Measurements from ENCODE around the gene DCHS2.

DCHS2 gene

GRCh38 chr4:154354883-154355282 is 136.7 kb downstream of the DCHS2 start:
- in situ Hi-C loops (cut with MboI; ENCODE audit: low pct_unique_long_range_greater_than_20kb, low sequenced_read_pairs, unreplicated experiment) = no loop called here
- no peak for TF ChIP-seq CTCF (IDR thresholded peaks at IDR 0.05; ENCODE audit: extremely low read depth, insufficient read depth, missing control alignments)
- no peak for DNase-seq (ENCODE audit: low spot score)

- DNase-seq (ENCODE audit: low spot score) = no peak
- in situ Hi-C loops (cut with MboI; ENCODE audit: low pct_unique_long_range_greater_than_20kb, low sequenced_read_pairs, unreplicated experiment) = no loop called here
- TF ChIP-seq CTCF (IDR thresholded peaks at IDR 0.05; ENCODE audit: extremely low read depth, insufficient read depth, missing control alignments) = peak; percentile 45
Observed at GRCh38 chr4:154349829-154350228, 141.8 kb downstream of the DCHS2 start.

- DNase-seq (ENCODE audit: low spot score) = no peak
- no peak for TF ChIP-seq CTCF (IDR thresholded peaks at IDR 0.05; ENCODE audit: extremely low read depth, insufficient read depth, missing control alignments)
- in situ Hi-C loops (cut with MboI; ENCODE audit: low pct_unique_long_range_greater_than_20kb, low sequenced_read_pairs, unreplicated experiment) = no loop called here
Observed at GRCh38 chr4:154348657-154349056, 142.9 kb downstream of the DCHS2 start.

GRCh38 chr4:154345359-154345758 is 146.2 kb downstream of the DCHS2 start:
- TF ChIP-seq CTCF (IDR thresholded peaks at IDR 0.05; ENCODE audit: extremely low read depth, insufficient read depth, missing control alignments) = no peak
- in situ Hi-C loops (cut with MboI; ENCODE audit: low pct_unique_long_range_greater_than_20kb, low sequenced_read_pairs, unreplicated experiment) = no loop called here

GRCh38 chr4:154344686-154345085 is 146.9 kb downstream of the DCHS2 start:
- in situ Hi-C loops (cut with MboI; ENCODE audit: low pct_unique_long_range_greater_than_20kb, low sequenced_read_pairs, unreplicated experiment) = no loop called here
- DNase-seq (ENCODE audit: low spot score) = peak; percentile 19

More at GRCh38 chr4:154345359-154345758, 146.2 kb downstream of the DCHS2 start:
- DNase-seq (ENCODE audit: low spot score) = no peak

GRCh38 chr4:154343651-154344050 is 147.9 kb downstream of the DCHS2 start:
- TF ChIP-seq CTCF (IDR thresholded peaks at IDR 0.05; ENCODE audit: extremely low read depth, insufficient read depth, missing control alignments) = no peak
- in situ Hi-C loops (cut with MboI; ENCODE audit: low pct_unique_long_range_greater_than_20kb, low sequenced_read_pairs, unreplicated experiment) = no loop called here
- DNase-seq (ENCODE audit: low spot score) = no peak

More at GRCh38 chr4:154344686-154345085, 146.9 kb downstream of the DCHS2 start:
- TF ChIP-seq CTCF (IDR thresholded peaks at IDR 0.05; ENCODE audit: extremely low read depth, insufficient read depth, missing control alignments) = peak; percentile 33

- in situ Hi-C loops (cut with MboI; ENCODE audit: low pct_unique_long_range_greater_than_20kb, low sequenced_read_pairs, unreplicated experiment) = no loop called here
- DNase-seq (ENCODE audit: low spot score) = no peak
- no peak for TF ChIP-seq CTCF (IDR thresholded peaks at IDR 0.05; ENCODE audit: extremely low read depth, insufficient read depth, missing control alignments)
Observed at GRCh38 chr4:154341448-154341847, 150.2 kb downstream of the DCHS2 start.
